HEK293 (cell line): ENCODE data around the gene CWC25.

Experiments
- EGR2 ChIP-seq: fragments of 450-650 bp; formaldehyde crosslinking; IDR thresholded peaks from 2 replicates; pipeline ENCODE4 v1.5.1; 2016; ENCODE audit warnings: low read depth, missing biosample characterization, missing genetic modification characterization
- GLIS1 ChIP-seq: fragments of 450-650 bp; formaldehyde crosslinking; IDR thresholded peaks from 2 replicates; pipeline ENCODE4 v1.5.1; 2016; ENCODE audit warnings: missing biosample characterization, missing genetic modification characterization
- KLF16 ChIP-seq: fragments of 450-650 bp; formaldehyde crosslinking; IDR thresholded peaks from 2 replicates; pipeline ENCODE4 v1.5.1; 2017; ENCODE audit warnings: missing biosample characterization, missing genetic modification characterization
- OVOL3 ChIP-seq: fragments of 450-650 bp; formaldehyde crosslinking; IDR thresholded peaks from 2 replicates; pipeline ENCODE4 v1.5.1; 2016; ENCODE audit warnings: missing biosample characterization, missing genetic modification characterization
- SETDB1 ChIP-seq: IDR thresholded peaks from one replicate; pipeline ENCODE4 v1.6.1; 2017; ENCODE audit warnings: mild to moderate bottlenecking, low read length, moderate library complexity, mixed read lengths; ENCODE audit not compliant: insufficient read length
- SP2 ChIP-seq: fragments of 450-650 bp; formaldehyde crosslinking; IDR thresholded peaks from 2 replicates; pipeline ENCODE4 v1.5.1; 2016; ENCODE audit warnings: missing biosample characterization, missing genetic modification characterization
- ZBTB21 ChIP-seq: fragments of 450-650 bp; formaldehyde crosslinking; IDR thresholded peaks from 2 replicates; pipeline ENCODE4 v1.5.1; 2017; ENCODE audit warnings: missing biosample characterization, missing genetic modification characterization
- ZNF112 ChIP-seq: fragments of 450-650 bp; formaldehyde crosslinking; IDR thresholded peaks from 2 replicates; pipeline ENCODE4 v1.5.0; 2017; ENCODE audit warnings: missing biosample characterization, missing genetic modification characterization
- ZNF138 ChIP-seq: fragments of 450-650 bp; formaldehyde crosslinking; IDR thresholded peaks from 2 replicates; pipeline ENCODE4 v1.5.1; 2016; ENCODE audit warnings: missing biosample characterization, missing genetic modification characterization, borderline replicate concordance
- ZNF140 ChIP-seq: fragments of 450-650 bp; formaldehyde crosslinking; IDR thresholded peaks from 2 replicates; pipeline ENCODE4 v1.5.1; 2016; ENCODE audit warnings: missing biosample characterization, missing genetic modification characterization
- ZNF19 ChIP-seq: fragments of 450-650 bp; formaldehyde crosslinking; IDR thresholded peaks from 2 replicates; pipeline ENCODE4; 2016; ENCODE audit warnings: missing biosample characterization, missing genetic modification characterization, low read depth
- ZNF221 ChIP-seq: fragments of 450-650 bp; formaldehyde crosslinking; IDR thresholded peaks from 2 replicates; pipeline ENCODE4 v1.5.1; 2017; ENCODE audit warnings: missing biosample characterization, missing genetic modification characterization, borderline replicate concordance
- ZNF223 ChIP-seq: fragments of 450-650 bp; formaldehyde crosslinking; IDR thresholded peaks from 2 replicates; pipeline ENCODE4 v1.5.1; 2016; ENCODE audit warnings: missing biosample characterization, missing genetic modification characterization
- ZNF302 ChIP-seq: fragments of 450-650 bp; formaldehyde crosslinking; IDR thresholded peaks from 2 replicates; pipeline ENCODE4 v1.5.1; 2016; ENCODE audit warnings: missing biosample characterization, missing genetic modification characterization, low read depth
- ZNF416 ChIP-seq: fragments of 450-650 bp; formaldehyde crosslinking; IDR thresholded peaks from 2 replicates; pipeline ENCODE4 v1.5.1; 2016; ENCODE audit warnings: missing biosample characterization, missing genetic modification characterization
- ZNF501 ChIP-seq: fragments of 450-650 bp; formaldehyde crosslinking; IDR thresholded peaks from 2 replicates; pipeline ENCODE4 v1.5.1; 2016; ENCODE audit warnings: missing biosample characterization, missing genetic modification characterization
- ZNF555 ChIP-seq: fragments of 450-650 bp; formaldehyde crosslinking; conservative IDR thresholded peaks from 2 replicates; pipeline ENCODE4 v1.5.1; 2017; ENCODE audit warnings: missing biosample characterization, mild to moderate bottlenecking, missing genetic modification characterization, inconsistent platforms
- ZNF600 ChIP-seq: fragments of 450-650 bp; formaldehyde crosslinking; IDR thresholded peaks from 2 replicates; pipeline ENCODE4 v1.5.1; 2016; ENCODE audit warnings: missing biosample characterization, missing genetic modification characterization
- ZNF626 ChIP-seq: fragments of 450-650 bp; sonication (Bioruptor Pico); formaldehyde crosslinking; IDR thresholded peaks from 2 replicates; pipeline ENCODE4 v1.5.1; 2018; ENCODE audit warnings: missing biosample characterization, missing genetic modification characterization, inconsistent platforms
- ZNF76 ChIP-seq: fragments of 450-650 bp; formaldehyde crosslinking; IDR thresholded peaks from 2 replicates; pipeline ENCODE4; 2016; ENCODE audit warnings: low read depth, missing biosample characterization, missing genetic modification characterization, borderline replicate concordance
- ZNF837 ChIP-seq: fragments of 450-650 bp; formaldehyde crosslinking; IDR thresholded peaks from 2 replicates; pipeline ENCODE4 v1.5.1; 2016; ENCODE audit warnings: missing biosample characterization, missing genetic modification characterization
- TF ChIP-seq, protein P1 (sequence below): fragments of 450-650 bp; IDR thresholded peaks from 2 replicates; pipeline ENCODE4 v1.5.1; 2018; ENCODE audit warnings: missing biosample characterization, mild to moderate bottlenecking, missing genetic modification characterization
- TF ChIP-seq, protein P2 (sequence below): fragments of 450-650 bp; formaldehyde crosslinking; IDR thresholded peaks from 2 replicates; pipeline ENCODE4 v1.5.1; 2016; ENCODE audit warnings: missing biosample characterization, missing genetic modification characterization
- TF ChIP-seq, protein P3 (sequence below): fragments of 450-650 bp; formaldehyde crosslinking; IDR thresholded peaks from 2 replicates; pipeline ENCODE4 v1.5.1; 2016; ENCODE audit warnings: missing biosample characterization, missing genetic modification characterization, borderline replicate concordance
- TF ChIP-seq, protein P4 (sequence below): fragments of 450-650 bp; formaldehyde crosslinking; IDR thresholded peaks from 2 replicates; pipeline ENCODE4 v1.5.1; 2016; ENCODE audit warnings: missing biosample characterization, missing genetic modification characterization
- TF ChIP-seq, protein P5 (sequence below): fragments of 450-650 bp; formaldehyde crosslinking; IDR thresholded peaks from 2 replicates; pipeline ENCODE4 v1.5.1; 2016; ENCODE audit warnings: missing biosample characterization, missing genetic modification characterization
- TF ChIP-seq, protein P6 (sequence below): fragments of 450-650 bp; formaldehyde crosslinking; IDR thresholded peaks from 2 replicates; pipeline ENCODE4 v1.5.1; 2016; ENCODE audit warnings: missing biosample characterization, missing genetic modification characterization, low read depth

The CWC25 gene

DNA sequence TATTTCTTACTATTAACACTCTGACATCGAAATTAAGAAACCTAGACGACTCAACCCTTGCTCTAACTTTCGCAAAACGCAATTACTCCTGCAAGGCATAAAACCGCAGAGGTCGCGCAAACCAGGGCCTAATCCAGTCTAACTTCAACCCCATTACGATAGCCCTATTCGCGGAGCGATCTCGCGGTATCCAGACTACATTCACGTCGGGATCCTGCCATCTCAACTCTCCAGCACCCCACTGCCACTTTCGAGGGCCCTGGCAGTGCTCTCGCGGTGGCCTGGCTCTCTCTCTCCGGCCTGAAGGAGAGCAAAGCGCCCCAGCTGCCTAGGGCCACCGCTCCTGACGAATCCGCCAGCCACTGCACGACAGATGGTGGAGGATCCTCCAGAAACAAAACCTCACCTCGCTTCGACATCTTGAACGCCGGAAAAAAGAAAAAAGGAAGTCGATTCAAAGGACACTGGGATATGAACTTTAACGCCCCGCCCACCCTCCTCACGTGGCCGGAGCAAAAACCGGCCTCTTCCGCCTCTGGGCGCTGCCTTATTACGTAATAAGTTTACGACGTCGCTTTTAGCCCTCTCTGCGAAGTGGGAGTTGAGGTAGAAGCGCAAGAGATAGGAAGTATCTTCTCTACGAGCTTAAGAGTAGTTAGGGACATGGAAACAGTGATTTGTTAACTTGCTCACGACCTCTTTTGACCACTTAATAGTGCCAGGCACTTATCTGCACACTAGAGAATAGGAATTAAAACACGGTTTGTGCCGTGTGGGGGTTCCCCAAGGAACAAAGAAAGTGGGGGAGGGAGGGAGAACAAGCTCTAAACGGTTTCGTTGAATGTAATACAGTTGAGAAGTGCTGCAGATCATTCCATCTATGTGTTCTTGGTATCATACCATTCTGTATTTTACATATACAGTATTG is 28.4 kb upstream of the CWC25 start, which contains the start of gene RPL23 (continued):
- TF ChIP-seq, protein P1, sequence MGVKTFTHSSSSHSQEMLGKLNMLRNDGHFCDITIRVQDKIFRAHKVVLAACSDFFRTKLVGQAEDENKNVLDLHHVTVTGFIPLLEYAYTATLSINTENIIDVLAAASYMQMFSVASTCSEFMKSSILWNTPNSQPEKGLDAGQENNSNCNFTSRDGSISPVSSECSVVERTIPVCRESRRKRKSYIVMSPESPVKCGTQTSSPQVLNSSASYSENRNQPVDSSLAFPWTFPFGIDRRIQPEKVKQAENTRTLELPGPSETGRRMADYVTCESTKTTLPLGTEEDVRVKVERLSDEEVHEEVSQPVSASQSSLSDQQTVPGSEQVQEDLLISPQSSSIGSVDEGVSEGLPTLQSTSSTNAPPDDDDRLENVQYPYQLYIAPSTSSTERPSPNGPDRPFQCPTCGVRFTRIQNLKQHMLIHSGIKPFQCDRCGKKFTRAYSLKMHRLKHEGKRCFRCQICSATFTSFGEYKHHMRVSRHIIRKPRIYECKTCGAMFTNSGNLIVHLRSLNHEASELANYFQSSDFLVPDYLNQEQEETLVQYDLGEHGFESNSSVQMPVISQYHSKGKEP, result peak; percentile 13; the same call in 1 of the 2 replicates
- TF ChIP-seq OVOL3 (tag by site-specific recombination), result no peak; the same call in 1 of the 2 replicates
- no peak for TF ChIP-seq ZNF223 (tag by site-specific recombination)
- TF ChIP-seq ZBTB21 (tag by site-specific recombination), result peak; percentile 99
- peak; percentile 85 for TF ChIP-seq KLF16 (tag by site-specific recombination)
- TF ChIP-seq ZNF138 (tag by site-specific recombination), result no peak
- TF ChIP-seq ZNF19 (tag by site-specific recombination), result no peak
- TF ChIP-seq EGR2 (tag by site-specific recombination), result no peak; the same call in none of the 2 replicates
- TF ChIP-seq SP2 (tag by site-specific recombination), result peak; percentile 77
- no peak for TF ChIP-seq SETDB1
- no peak for TF ChIP-seq ZNF555 (tag by site-specific recombination)
- TF ChIP-seq ZNF600 (tag by site-specific recombination), result 0 out of 2 replicates have a peak, but pooled peaks have one; percentile 4
- TF ChIP-seq ZNF140 (tag by site-specific recombination), result no peak
- TF ChIP-seq, protein P2, sequence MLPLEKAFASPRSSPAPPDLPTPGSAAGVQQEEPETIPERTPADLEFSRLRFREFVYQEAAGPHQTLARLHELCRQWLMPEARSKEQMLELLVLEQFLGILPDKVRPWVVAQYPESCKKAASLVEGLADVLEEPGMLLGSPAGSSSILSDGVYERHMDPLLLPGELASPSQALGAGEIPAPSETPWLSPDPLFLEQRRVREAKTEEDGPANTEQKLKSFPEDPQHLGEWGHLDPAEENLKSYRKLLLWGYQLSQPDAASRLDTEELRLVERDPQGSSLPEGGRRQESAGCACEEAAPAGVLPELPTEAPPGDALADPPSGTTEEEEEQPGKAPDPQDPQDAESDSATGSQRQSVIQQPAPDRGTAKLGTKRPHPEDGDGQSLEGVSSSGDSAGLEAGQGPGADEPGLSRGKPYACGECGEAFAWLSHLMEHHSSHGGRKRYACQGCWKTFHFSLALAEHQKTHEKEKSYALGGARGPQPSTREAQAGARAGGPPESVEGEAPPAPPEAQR (tag by site-specific recombination), result 0 out of 2 replicates have a peak, but pooled peaks have one; percentile 47
- 0 out of 2 replicates have a peak, but pooled peaks have one; percentile 34 for TF ChIP-seq GLIS1 (tag by site-specific recombination)
- TF ChIP-seq ZNF302 (tag by site-specific recombination), result no peak
- TF ChIP-seq, protein P3, sequence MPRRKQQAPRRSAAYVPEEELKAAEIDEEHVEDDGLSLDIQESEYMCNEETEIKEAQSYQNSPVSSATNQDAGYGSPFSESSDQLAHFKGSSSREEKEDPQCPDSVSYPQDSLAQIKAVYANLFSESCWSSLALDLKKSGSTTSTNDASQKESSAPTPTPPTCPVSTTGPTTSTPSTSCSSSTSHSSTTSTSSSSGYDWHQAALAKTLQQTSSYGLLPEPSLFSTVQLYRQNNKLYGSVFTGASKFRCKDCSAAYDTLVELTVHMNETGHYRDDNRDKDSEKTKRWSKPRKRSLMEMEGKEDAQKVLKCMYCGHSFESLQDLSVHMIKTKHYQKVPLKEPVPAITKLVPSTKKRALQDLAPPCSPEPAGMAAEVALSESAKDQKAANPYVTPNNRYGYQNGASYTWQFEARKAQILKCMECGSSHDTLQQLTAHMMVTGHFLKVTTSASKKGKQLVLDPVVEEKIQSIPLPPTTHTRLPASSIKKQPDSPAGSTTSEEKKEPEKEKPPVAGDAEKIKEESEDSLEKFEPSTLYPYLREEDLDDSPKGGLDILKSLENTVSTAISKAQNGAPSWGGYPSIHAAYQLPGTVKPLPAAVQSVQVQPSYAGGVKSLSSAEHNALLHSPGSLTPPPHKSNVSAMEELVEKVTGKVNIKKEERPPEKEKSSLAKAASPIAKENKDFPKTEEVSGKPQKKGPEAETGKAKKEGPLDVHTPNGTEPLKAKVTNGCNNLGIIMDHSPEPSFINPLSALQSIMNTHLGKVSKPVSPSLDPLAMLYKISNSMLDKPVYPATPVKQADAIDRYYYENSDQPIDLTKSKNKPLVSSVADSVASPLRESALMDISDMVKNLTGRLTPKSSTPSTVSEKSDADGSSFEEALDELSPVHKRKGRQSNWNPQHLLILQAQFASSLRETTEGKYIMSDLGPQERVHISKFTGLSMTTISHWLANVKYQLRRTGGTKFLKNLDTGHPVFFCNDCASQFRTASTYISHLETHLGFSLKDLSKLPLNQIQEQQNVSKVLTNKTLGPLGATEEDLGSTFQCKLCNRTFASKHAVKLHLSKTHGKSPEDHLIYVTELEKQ (tag by site-specific recombination), result peak; percentile 14; the same call in 1 of the 2 replicates
- no peak for TF ChIP-seq ZNF221 (tag by site-specific recombination)
- TF ChIP-seq, protein P4, sequence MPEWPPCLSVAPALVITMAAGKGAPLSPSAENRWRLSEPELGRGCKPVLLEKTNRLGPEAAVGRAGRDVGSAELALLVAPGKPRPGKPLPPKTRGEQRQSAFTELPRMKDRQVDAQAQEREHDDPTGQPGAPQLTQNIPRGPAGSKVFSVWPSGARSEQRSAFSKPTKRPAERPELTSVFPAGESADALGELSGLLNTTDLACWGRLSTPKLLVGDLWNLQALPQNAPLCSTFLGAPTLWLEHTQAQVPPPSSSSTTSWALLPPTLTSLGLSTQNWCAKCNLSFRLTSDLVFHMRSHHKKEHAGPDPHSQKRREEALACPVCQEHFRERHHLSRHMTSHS, result no peak
- TF ChIP-seq ZNF416 (tag by site-specific recombination), result no peak
- peak; percentile 84 for TF ChIP-seq ZNF501 (tag by site-specific recombination)
- TF ChIP-seq, protein P5, sequence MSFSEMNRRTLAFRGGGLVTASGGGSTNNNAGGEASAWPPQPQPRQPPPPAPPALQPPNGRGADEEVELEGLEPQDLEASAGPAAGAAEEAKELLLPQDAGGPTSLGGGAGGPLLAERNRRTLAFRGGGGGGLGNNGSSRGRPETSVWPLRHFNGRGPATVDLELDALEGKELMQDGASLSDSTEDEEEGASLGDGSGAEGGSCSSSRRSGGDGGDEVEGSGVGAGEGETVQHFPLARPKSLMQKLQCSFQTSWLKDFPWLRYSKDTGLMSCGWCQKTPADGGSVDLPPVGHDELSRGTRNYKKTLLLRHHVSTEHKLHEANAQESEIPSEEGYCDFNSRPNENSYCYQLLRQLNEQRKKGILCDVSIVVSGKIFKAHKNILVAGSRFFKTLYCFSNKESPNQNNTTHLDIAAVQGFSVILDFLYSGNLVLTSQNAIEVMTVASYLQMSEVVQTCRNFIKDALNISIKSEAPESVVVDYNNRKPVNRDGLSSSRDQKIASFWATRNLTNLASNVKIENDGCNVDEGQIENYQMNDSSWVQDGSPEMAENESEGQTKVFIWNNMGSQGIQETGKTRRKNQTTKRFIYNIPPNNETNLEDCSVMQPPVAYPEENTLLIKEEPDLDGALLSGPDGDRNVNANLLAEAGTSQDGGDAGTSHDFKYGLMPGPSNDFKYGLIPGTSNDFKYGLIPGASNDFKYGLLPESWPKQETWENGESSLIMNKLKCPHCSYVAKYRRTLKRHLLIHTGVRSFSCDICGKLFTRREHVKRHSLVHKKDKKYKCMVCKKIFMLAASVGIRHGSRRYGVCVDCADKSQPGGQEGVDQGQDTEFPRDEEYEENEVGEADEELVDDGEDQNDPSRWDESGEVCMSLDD (tag by site-specific recombination), result peak; percentile 35; the same call in 1 of the 2 replicates
- no peak for TF ChIP-seq ZNF626 (tag by site-specific recombination)
- TF ChIP-seq ZNF76, result peak; percentile 87
- no peak for TF ChIP-seq ZNF112 (tag by site-specific recombination)
- TF ChIP-seq, protein P6, sequence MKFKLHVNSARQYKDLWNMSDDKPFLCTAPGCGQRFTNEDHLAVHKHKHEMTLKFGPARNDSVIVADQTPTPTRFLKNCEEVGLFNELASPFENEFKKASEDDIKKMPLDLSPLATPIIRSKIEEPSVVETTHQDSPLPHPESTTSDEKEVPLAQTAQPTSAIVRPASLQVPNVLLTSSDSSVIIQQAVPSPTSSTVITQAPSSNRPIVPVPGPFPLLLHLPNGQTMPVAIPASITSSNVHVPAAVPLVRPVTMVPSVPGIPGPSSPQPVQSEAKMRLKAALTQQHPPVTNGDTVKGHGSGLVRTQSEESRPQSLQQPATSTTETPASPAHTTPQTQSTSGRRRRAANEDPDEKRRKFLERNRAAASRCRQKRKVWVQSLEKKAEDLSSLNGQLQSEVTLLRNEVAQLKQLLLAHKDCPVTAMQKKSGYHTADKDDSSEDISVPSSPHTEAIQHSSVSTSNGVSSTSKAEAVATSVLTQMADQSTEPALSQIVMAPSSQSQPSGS (tag by site-specific recombination), result peak; percentile 89
- TF ChIP-seq ZNF837 (tag by site-specific recombination), result no peak
